GM18520 (cell line): ENCODE measurements around the gene ATG5.

ENCODE experiments used
- ATAC-seq: cut with Tn5 transposase; IDR thresholded peaks from one replicate; pipeline ENCODE4 v1.9.1; 2021; ENCODE audit not compliant: unreplicated experiment

ATG5 gene

DNA sequence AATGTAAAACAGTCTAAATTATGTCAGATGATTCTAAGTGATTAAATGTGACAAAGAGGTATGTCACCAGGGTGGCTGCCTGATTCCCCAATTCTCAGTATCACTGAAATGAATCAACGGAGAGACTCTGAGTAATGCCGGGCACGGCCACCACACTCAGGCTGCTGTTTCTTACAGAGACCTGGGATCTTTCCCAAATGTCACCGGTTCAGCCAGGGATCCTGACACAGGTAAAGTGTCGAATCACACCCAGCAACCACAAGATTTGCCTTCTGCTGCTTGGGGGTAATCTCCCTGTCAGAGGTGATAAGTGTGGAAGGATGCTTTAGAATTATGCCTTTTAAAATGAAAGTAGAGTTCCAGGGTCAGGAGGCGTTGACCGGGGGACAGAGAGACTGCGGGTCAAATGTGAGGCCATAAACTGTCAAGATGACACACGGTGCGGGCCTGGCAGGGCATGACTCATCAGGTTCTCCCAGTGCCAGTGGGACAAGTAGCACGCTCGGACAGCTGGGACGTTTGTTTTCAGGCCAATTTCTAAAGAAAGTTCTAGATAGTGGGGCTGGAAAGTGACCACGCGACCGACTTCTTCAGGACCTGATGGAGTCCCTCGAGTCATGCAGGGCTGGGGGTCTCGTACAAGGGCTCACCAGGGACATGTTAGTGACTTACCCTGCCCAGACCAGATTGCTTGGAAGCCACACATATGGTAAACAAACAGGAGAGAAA lies 190.5 kb downstream of the ATG5 start:
- no peak for ATAC-seq
